ENCODE data around the gene MAPT.

DNA sequence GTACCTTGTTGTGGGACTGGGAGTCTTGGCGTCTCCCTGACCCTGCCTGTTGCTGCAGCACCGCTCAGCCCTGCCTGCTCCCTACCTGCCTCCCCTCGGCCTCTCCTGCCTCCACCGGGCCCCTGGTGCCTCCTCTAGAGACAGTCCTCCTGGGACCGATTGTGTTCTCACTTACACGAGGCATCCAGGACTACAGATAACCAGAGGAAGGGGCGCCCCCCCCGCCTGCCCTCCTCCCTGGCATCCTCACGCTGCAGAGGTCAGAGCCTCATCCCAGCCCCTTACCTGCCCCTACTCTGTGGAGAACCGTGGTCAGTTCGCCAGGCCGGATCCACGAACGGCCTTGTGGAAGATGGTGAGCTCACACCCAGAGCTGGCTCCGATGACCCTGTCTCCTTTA, 24.8 kb downstream of the MAPT start:
- TF ChIP-seq POLR2AphosphoS5 (IDR thresholded peaks at IDR 0.05), result no peak
- no peak for TF ChIP-seq CTCF (IDR thresholded peaks at IDR 0.05)
- no peak for TF ChIP-seq POLR2A (IDR thresholded peaks at IDR 0.05)
- no peak for TF ChIP-seq EP300 (IDR thresholded peaks at IDR 0.05; ENCODE audit: low read depth)
